GM19372 (cell line): Measurements from ENCODE around the gene DIS3L2.
A peak's percentile ranks its signal among the peaks of the same experiment; 100 is the strongest.

Source experiments
- ATAC-seq: cut with Tn5 transposase; IDR thresholded peaks from one replicate; pipeline ENCODE4 v1.9.1; 2021; ENCODE audit warnings: mild to moderate bottlenecking, low read depth, moderate library complexity; ENCODE audit not compliant: unreplicated experiment

Gene DIS3L2

GRCh38 chr2:231961349-231962166, at the start of gene DIS3L2:
Gene DIS3L2 (plus strand): TSS chr2:231961713. CDS start chr2:232014928, 53,215 bp downstream.
- ATAC-seq = peak; percentile 95

- ATAC-seq = no peak
Observed at GRCh38 chr2:231914077-231914690, 47.3 kb upstream of the DIS3L2 start.

GRCh38 chr2:231917280-231918066, 44.0 kb upstream of the DIS3L2 start:
- no peak for ATAC-seq

GRCh38 chr2:231918501-231919330, 42.8 kb upstream of the DIS3L2 start:
- ATAC-seq = no peak

GRCh38 chr2:231919341-231920035, 42.0 kb upstream of the DIS3L2 start:
- no peak for ATAC-seq

- no peak for ATAC-seq
Observed at GRCh38 chr2:231920366-231920765, 41.1 kb upstream of the DIS3L2 start.

- ATAC-seq = no peak
Observed at GRCh38 chr2:231920795-231921194, 40.7 kb upstream of the DIS3L2 start.

- no peak for ATAC-seq
Observed at GRCh38 chr2:231922311-231923009, 39.1 kb upstream of the DIS3L2 start.

- ATAC-seq = no peak
Observed at GRCh38 chr2:231923010-231923344, 38.5 kb upstream of the DIS3L2 start.

- no peak for ATAC-seq
Observed at GRCh38 chr2:231923951-231924888, 37.3 kb upstream of the DIS3L2 start.

- ATAC-seq = no peak
Observed at GRCh38 chr2:231924889-231925275, 36.6 kb upstream of the DIS3L2 start.

- no peak for ATAC-seq
Observed at GRCh38 chr2:231925303-231926179, 36.0 kb upstream of the DIS3L2 start.

GRCh38 chr2:231926180-231926741, 35.3 kb upstream of the DIS3L2 start, which contains the start of gene NPPC:
Gene NPPC (minus strand): TSS chr2:231926396. CDS start chr2:231926249, 147 bp downstream.
- ATAC-seq = peak; percentile 63

- ATAC-seq = peak; percentile 3
Observed at GRCh38 chr2:231926761-231927565, 34.5 kb upstream of the DIS3L2 start.

- ATAC-seq = no peak
Observed at GRCh38 chr2:231927566-231927890, 34.0 kb upstream of the DIS3L2 start.

GRCh38 chr2:231928481-231928880, 33.0 kb upstream of the DIS3L2 start:
- no peak for ATAC-seq
